ENCODE measurements around the gene HLA-DRB5. TPM values are rescaled to one million over a fixed set of nuclear protein-coding genes. Genes with fewer than 3 reads are reported as not detected.

HLA-DRB5 gene
- total RNA-seq, 2 donors from 2014 or later = 1.7 to 28.4 TPM

DNA sequence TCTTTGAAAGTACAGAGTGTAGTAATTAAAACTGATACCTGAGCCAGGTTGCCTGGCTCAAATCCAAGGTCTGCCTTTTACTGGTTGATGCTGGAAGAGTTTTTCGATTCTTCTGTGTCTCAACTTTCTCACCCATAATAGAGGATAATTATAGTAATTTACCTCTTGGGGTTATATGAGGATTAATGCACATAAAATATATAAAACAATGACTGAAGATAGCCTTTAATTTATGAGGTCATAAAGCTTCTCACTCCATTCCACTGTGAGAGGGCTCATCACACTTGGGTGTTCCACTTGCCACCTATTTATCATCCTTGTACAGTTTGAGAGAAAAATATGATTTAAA lies 10.2 kb downstream of the HLA-DRB5 start:
- Histone ChIP-seq H3K4me3 (no peak overlapping the region), H3K4me1 (no peaks in the 10 kb centered on the region), H3K9me3 (no peaks in the 10 kb centered on the region), H3K27me3 (no peaks in the 10 kb centered on the region), H3K27ac (no peak overlapping the region), H3K36me3 (no peaks in the 10 kb centered on the region)
- DNase-seq (ENCODE audit: low spot score) = no peak
- TF ChIP-seq, protein P1, sequence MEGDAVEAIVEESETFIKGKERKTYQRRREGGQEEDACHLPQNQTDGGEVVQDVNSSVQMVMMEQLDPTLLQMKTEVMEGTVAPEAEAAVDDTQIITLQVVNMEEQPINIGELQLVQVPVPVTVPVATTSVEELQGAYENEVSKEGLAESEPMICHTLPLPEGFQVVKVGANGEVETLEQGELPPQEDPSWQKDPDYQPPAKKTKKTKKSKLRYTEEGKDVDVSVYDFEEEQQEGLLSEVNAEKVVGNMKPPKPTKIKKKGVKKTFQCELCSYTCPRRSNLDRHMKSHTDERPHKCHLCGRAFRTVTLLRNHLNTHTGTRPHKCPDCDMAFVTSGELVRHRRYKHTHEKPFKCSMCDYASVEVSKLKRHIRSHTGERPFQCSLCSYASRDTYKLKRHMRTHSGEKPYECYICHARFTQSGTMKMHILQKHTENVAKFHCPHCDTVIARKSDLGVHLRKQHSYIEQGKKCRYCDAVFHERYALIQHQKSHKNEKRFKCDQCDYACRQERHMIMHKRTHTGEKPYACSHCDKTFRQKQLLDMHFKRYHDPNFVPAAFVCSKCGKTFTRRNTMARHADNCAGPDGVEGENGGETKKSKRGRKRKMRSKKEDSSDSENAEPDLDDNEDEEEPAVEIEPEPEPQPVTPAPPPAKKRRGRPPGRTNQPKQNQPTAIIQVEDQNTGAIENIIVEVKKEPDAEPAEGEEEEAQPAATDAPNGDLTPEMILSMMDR (IDR thresholded peaks at IDR 0.05) = no peak

DNA sequence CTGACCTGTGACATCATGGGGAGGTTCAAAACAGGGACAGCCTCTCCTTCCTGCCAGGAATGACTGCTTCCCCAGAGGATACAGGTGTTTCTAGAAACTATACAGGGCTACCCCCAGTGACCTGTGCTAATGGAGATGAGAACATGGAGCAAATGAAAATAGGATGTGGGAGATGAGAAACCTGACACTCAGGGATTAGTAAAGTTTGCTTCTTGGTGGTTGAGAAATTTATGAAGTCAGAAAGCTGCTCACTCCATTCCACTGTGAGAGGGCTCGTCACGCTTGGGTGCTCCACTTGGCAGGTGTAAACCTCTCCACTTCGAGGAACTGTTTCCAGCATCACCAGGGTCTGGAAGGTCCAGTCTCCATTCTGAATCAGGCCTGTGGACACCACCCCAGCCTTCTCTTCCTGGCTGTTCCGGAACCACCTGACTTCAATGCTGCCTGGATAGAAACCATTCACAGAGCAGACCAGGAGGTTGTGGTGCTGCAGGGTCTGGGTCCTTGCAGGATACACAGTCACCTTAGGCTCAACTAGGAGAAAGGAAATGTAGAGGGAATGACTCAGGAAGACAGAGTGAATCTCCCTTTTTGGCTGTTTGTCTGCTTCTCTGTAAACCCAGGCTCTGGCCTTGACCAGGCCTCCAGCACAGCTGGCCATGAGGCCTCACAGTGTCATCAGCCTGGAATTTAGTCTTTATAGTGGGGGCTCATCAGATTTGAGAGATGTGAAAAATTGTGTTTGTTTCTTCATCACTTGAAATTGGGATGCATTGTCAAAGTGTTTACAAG lies 10.8 kb downstream of the HLA-DRB5 start:
- H3K4me1 ChIP-seq = no peaks in the 10 kb centered on the region
- no peak overlapping the region for H3K4me3 ChIP-seq
- no peak overlapping the region for H3K27ac ChIP-seq
- H3K36me3 ChIP-seq = no peaks in the 10 kb centered on the region
- no peak for DNase-seq (ENCODE audit: low spot score)
- TF ChIP-seq, protein P1 (IDR thresholded peaks at IDR 0.05) = no peak
- no peaks in the 10 kb centered on the region for H3K9me3 ChIP-seq
- no peaks in the 10 kb centered on the region for H3K27me3 ChIP-seq

DNA sequence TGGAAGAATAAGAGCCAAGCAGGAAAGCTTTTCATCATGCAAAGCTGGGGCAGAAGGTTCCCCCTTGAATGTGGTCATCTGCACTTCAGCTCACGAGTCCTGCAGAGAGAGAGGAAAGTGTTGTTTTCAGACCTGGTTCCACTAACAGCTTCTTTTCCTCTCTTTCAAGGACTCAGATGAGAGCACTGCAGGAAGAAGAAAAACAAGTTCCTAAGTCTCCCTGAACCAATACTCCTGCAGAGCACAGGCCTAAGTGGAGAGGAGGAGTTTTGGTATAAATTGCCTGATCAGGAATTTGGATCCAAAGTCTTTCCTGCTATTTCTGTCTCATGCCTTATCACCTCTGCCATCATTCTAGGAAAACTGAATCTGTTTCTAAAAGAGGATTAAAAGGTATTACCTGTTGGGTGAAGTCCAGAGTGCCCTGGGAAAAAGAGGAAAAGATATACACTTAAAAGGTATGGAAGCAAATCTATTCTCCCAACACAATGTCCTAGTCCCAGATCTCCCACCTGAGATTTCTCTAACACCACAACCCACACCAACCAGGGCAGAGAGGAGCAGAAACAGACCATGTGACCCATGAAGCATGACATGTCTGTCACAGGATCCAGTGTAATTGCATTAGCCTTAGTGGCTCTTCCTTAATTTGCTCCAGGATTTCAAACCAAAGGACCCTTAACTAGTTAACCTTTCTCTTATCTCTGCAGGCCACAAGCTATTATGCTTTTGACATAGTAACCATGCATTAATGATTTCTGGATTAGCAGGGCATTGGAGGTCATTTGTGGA lies 12.2 kb downstream of the HLA-DRB5 start:
- TF ChIP-seq, protein P1 (IDR thresholded peaks at IDR 0.05) = no peak
- Histone ChIP-seq H3K4me3 (no peak overlapping the region), H3K4me1 (no peaks in the 10 kb centered on the region), H3K27ac (no peak overlapping the region), H3K27me3 (no peaks in the 10 kb centered on the region), H3K36me3 (no peaks in the 10 kb centered on the region), H3K9me3 (no peaks in the 10 kb centered on the region)
- no peak for DNase-seq (ENCODE audit: low spot score)

DNA sequence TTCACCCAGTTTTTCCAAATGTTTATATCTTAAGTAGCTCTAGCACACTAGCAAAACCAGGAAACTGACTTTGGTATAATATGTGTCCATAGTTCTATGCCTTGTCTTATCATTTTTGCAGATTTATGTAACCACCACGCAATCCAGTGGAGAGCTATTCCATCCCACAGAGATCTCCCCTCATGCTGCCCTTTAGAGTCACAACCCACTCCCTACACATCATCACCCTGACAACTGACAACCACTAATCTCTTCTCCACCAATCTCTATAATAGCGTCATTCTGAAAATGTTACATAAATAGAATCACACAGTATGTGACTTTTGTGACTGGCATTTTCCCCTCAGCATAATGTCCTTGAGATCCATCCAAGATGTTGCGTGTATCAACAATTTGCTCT lies 29.1 kb downstream of the HLA-DRB5 start:
- Histone ChIP-seq H3K4me1 (no peaks in the 10 kb centered on the region), H3K27me3 (no peaks in the 10 kb centered on the region), H3K27ac (no peak overlapping the region), H3K36me3 (no peaks in the 10 kb centered on the region), H3K9me3 (no peaks in the 10 kb centered on the region), H3K4me3 (no peak overlapping the region)
- TF ChIP-seq, protein P1 (IDR thresholded peaks at IDR 0.05) = no peak
- DNase-seq (ENCODE audit: low spot score) = no peak

DNA sequence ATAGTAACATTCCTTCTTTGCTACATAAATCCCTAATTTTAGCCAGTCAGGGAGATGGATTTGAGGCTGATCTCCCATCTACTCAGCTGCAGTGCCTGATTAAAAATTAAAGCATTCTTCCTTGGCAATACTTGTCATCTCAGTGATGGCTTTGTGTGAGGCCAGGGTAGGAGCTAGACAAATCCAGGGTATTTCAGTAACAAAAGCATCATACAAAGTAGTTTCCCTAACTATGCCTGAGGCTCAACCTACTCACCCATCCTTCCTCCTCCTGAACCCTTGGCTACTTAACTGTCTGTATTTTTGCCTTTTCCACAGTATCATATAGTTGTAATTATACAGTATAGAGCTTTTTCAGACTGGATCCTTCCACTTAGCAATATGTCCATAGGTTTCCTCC lies 37.7 kb downstream of the HLA-DRB5 start:
- no peaks in the 10 kb centered on the region for H3K36me3 ChIP-seq
- H3K27ac ChIP-seq = no peak overlapping the region
- no peaks in the 10 kb centered on the region for H3K4me1 ChIP-seq
- TF ChIP-seq, protein P1 (IDR thresholded peaks at IDR 0.05) = no peak
- DNase-seq (ENCODE audit: low spot score) = no peak
- H3K9me3 ChIP-seq = no peaks in the 10 kb centered on the region
- H3K27me3 ChIP-seq = no peaks in the 10 kb centered on the region
- no peak overlapping the region for H3K4me3 ChIP-seq
